NB4 (cell line): ENCODE measurements around the gene NOTUM.

Experiments
- DNase-seq: peaks from one replicate; pipeline ENCODE4 v3.0.0; 2010; ENCODE audit warnings: low read depth
- H3K4me3 ChIP-seq: one replicate; pipeline ENCODE4 v1.5.1; 2011; ENCODE audit warnings: mild to moderate bottlenecking, low read depth, low read length, moderate library complexity
- MYC ChIP-seq: IDR thresholded peaks from 2 replicates; pipeline ENCODE4 v1.6.1; 2011; ENCODE audit warnings: low read depth, low read length
- POLR2A ChIP-seq: IDR thresholded peaks from 2 replicates; pipeline ENCODE4 v1.6.1; 2011; ENCODE audit warnings: mild to moderate bottlenecking; ENCODE audit not compliant: insufficient read length; ENCODE audit errors: extremely low read depth
- TF ChIP-seq, protein P1 (sequence below): IDR thresholded peaks from one replicate; pipeline ENCODE4 v1.5.1; 2012; ENCODE audit warnings: low read depth, low read length
- TF ChIP-seq, protein P2 (sequence below): IDR thresholded peaks from 2 replicates; pipeline ENCODE4 v1.6.1; 2011; ENCODE audit warnings: low read depth, low read length

The NOTUM gene

DNA sequence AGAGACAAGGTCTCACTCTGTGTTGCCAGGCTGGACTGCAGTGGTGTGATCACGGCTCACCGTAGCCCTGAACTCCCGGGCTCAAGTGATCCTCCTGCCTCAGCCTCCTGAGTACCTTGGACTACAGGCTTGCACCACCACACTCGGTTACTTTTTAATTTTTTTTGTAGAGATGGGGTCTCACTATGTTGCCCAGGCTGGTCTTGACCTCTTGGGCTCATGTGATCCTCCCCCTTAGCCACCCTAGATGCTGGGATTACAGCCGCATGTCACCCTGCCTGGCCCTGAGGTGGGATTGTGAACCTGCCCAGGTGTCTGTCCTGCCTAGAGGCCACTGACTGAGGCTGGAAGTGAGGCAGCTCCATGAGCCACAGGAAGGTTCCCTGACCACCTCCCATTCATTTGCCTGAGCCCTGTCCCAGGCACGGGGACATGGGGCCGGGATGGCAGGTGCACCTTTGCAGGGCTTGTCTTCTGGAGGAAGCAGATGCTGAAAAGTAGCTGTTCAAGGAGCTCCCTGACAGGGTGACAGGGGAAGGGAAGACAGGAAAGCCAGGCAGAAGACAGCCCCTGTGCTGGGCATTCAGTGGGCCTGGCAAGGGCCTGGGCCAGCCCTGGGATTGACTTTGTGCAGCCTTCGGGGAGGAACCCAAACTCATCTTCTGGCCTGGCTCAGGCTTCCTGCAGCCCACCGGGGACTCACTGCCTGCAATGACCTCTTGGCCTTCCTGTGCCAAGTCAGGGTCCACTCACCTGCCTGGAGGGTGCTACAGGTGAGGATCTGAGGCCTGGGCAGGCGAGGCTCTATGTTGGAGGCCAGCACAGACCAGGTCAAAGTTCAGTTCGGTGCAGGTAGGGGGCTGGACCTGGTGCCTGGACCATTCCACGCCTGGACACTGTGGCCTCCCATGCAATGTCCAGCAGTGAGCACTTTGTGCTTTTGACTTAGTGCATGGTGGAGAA lies 8.1 kb upstream of the NOTUM start:
- TF ChIP-seq, protein P1, sequence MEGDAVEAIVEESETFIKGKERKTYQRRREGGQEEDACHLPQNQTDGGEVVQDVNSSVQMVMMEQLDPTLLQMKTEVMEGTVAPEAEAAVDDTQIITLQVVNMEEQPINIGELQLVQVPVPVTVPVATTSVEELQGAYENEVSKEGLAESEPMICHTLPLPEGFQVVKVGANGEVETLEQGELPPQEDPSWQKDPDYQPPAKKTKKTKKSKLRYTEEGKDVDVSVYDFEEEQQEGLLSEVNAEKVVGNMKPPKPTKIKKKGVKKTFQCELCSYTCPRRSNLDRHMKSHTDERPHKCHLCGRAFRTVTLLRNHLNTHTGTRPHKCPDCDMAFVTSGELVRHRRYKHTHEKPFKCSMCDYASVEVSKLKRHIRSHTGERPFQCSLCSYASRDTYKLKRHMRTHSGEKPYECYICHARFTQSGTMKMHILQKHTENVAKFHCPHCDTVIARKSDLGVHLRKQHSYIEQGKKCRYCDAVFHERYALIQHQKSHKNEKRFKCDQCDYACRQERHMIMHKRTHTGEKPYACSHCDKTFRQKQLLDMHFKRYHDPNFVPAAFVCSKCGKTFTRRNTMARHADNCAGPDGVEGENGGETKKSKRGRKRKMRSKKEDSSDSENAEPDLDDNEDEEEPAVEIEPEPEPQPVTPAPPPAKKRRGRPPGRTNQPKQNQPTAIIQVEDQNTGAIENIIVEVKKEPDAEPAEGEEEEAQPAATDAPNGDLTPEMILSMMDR, result no peak
- TF ChIP-seq MYC (no peak), POLR2A (no peak)
- TF ChIP-seq, protein P2, sequence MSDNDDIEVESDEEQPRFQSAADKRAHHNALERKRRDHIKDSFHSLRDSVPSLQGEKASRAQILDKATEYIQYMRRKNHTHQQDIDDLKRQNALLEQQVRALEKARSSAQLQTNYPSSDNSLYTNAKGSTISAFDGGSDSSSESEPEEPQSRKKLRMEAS, result no peak
- no peak for DNase-seq
- no peak overlapping the region for H3K4me3 ChIP-seq

DNA sequence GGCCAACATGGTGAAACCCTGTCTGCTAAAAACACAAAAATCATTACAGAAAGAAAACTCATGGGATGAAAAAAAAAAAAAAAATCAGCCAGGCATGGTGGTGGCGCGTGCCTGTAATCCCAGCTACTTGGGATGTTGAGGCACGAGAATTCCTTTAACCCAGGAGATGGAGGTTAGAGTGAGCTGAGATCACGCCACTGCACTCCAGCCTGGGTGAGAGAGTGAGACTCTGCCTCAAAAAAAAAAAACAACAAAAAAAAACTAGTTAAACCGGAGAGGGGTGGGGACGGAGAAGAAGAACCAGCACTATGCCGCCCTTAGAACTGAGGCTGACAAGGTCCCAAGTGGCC lies 7.4 kb upstream of the NOTUM start:
- no peak for TF ChIP-seq MYC
- TF ChIP-seq, protein P1, result no peak
- TF ChIP-seq POLR2A, result no peak
- TF ChIP-seq, protein P2, result no peak
- no peak overlapping the region for H3K4me3 ChIP-seq

DNA sequence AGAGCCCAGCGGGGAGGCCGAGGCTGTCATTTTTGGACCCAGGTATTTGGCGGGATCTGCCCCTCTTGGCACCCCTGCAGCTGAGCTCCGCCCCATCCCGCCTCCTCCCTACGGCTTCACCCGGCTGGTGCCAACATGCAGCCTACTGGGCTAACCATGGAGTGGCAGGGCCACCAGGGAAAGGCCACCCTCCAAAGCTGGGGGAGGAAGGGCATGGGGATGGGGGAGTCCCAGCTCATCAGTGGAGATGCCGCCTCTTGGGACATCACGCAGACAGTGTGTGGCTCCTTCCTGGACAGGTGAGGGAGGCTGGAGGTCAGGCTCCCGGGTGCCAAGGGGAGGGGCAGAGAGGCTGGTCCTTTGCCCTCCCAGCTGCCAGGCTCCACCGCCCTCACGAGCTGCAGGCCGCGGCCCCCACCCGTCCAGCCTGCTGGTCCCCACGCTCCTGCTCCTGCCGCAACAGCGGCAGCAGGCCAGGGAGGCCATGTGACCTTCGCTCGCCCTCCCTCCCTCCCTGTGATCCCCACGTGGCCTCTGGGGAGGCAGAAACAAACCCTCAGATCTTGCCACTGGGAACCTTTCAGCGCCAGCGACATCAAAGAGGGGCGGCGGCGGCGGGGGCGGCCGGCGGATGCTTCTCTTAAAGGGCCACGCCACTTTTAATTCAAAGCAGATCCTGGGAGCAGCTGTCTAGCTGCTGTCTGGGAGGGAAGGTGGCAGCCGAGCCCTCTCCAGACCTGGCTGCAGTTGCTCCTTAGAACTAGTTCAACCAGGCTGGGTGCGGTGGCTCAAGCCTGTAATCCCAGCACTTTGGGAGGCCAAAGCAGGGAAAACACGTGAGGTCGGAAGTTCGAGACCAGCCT lies 6.8 kb upstream of the NOTUM start:
- DNase-seq, result peak; percentile 52
- no peak overlapping the region for H3K4me3 ChIP-seq
- TF ChIP-seq, protein P1, result no peak
- no peak for TF ChIP-seq MYC
- TF ChIP-seq, protein P2, result no peak
- TF ChIP-seq POLR2A, result no peak

More for the DNA sequence above, 7.4 kb upstream of the NOTUM start:
- no peak for DNase-seq

DNA sequence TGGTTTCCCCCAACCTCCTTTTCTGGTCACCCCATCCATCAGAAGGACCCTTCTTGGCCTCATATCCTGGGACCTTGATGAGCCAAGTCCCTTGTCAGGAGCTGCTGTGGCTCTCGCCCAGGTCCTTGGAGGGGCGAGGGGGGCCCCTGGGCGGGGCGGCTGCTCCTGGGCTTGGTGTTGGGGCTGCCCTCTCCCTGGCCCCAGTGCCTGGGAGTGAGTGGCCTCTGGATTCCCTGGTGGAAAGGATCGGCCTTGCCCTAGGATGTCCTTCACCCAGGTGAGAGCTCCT lies 6.2 kb upstream of the NOTUM start:
- TF ChIP-seq MYC, result no peak
- TF ChIP-seq, protein P2, result no peak
- TF ChIP-seq POLR2A, result no peak
- no peak for DNase-seq
- H3K4me3 ChIP-seq, result no peak overlapping the region

DNA sequence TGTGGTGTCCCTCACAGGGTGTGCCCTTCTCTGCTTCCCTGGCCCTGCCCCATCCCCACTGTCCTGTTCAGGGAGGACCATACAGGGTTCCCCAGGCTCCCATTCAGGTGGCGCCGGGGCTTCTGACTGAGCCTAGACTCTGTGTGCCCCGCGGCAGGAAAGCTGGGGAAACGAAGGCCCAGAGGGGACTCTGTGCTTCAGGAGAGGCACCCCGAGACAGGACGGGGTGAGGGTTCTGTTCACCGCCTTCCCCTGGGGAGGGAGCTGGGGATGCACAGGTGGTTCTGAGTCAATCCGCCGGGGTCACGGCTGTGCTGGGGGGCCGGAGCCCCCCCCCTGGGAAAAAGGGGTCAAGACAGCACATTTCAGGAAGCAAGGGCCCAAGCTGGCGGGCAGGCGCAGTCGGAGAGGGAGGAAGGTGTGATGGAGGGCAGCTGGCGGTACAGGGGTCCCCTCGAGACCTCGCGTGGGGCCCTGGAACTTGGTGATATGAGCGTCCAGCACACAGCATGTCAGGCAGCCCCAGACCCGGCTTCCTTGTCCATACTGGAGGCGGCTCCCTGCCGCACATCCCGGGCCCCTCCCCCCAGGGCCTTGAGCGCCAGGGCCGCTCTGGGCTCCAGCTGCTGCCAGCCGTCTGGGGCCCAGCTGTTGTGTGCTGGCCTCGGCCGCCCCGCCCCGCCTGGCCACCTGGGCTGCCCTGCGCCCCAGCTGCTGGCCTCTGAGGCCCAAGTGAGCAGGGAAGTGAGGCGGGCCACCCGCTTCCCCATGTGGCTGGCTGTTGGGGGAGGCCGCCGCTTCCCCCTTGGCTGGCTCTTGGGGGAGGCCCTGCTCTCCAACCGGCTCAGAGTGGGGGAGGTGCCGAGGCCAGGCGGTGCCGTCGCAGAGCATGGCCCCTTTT lies 5.6 kb upstream of the NOTUM start:
- DNase-seq, result peak; percentile 56
- TF ChIP-seq, protein P1, result no peak
- no peak overlapping the region for H3K4me3 ChIP-seq
